GM12873 (cell line): ENCODE data around the gene LRMDA.

ENCODE experiments used
- TF ChIP-seq, protein P1 (sequence below): IDR thresholded peaks from 2 replicates; pipeline ENCODE4 v1.5.1; 2012; ENCODE audit warnings: low read depth, mild to moderate bottlenecking, moderate library complexity, low read length, control low read depth; ENCODE audit not compliant: insufficient read depth; ENCODE audit errors: missing control alignments

LRMDA gene

DNA sequence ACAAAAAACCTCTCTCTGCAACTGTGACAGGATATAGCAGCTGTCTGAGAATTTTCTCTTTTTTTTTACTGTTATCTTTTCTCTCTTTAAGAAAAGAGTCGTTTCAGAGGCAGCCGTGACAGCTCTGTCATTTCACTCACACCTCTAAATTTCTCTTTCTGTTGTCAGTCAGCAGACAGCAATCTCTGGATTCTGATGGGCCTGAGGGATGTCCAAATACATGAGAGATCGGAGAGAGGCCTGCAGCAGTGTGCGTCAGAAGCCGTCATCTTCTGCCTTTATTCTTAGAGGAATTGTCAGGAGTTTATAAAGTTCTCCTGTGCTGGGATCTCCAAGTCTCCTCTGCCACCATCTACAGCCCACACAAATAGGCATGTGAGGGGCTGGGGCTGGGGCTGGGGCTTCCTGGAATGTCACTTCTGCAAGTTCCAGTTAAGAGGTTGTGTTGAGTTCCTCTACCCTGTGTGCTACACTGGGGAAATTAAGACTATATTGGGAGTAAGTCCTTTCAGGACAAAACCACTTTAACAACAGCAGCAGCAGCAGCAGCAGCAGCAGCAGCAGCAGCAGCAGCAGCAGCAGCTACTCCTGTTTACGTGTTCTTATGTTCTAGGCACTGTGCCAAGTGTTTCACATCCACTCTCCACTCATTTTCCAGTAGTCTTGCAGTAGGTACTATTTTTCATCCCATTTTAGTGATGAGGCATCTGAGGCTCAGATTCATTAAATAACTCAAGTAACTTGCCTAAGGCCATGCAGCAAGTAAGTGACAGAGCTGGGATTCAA, 541.3 kb downstream of the LRMDA start:
- TF ChIP-seq, protein P1, sequence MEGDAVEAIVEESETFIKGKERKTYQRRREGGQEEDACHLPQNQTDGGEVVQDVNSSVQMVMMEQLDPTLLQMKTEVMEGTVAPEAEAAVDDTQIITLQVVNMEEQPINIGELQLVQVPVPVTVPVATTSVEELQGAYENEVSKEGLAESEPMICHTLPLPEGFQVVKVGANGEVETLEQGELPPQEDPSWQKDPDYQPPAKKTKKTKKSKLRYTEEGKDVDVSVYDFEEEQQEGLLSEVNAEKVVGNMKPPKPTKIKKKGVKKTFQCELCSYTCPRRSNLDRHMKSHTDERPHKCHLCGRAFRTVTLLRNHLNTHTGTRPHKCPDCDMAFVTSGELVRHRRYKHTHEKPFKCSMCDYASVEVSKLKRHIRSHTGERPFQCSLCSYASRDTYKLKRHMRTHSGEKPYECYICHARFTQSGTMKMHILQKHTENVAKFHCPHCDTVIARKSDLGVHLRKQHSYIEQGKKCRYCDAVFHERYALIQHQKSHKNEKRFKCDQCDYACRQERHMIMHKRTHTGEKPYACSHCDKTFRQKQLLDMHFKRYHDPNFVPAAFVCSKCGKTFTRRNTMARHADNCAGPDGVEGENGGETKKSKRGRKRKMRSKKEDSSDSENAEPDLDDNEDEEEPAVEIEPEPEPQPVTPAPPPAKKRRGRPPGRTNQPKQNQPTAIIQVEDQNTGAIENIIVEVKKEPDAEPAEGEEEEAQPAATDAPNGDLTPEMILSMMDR: no peak

DNA sequence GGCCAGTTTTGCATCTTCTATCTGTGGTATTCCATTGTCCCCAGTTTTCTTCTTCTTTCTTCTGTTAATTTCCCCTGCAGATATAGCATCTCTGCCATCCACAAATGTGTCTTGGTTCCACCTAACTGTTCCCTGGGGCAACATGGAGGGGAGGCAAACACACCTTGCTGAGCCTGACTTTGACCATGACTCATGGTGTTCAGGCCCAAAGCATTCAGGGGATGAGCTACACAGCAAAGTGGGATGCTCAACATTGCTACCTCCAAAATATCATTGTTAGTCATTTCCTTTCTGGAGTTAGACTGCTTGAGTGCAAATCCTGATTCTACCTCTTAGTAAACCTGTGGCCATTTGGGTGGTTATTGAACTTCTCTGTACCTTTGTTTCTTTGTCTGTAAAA, 542.7 kb downstream of the LRMDA start:
- TF ChIP-seq, protein P1: no peak

DNA sequence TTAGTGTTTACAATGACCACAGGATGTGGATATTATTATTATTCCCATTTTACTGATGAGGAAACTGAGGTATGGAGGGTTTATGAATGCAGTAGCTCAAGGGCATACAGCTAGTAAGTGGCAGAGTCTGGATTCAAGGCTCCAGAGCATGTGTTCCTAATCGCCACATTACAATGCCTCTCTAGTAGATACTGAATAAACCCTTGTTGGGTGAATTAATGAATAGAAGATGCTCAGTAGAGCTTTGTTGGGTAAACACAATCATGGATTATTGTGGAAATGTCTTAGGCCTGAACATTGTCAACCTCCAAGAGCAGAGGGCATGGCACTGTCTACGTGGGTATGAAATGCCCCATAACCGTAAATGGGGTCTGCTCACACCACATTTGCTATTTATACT, 545.3 kb downstream of the LRMDA start:
- TF ChIP-seq, protein P1: no peak

DNA sequence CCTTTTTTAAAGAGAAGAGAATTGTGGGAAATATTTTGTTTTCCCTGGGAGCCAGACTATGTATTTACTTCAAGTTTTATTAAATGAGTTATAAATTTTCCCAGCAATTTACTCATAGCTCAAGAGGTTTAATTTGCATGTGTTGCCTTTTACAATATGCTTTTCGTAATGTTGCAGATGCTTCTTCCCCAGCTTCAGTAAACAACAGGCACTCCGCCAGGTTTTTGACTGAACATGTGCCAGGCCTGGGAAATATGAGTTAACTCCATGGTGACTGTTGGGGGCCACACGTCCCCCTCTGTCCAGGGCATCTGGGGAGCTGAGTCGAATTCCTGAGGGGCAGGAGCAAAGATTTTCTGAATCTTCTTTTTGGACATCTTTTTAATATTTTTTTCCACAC, 545.7 kb downstream of the LRMDA start:
- TF ChIP-seq, protein P1: no peak

DNA sequence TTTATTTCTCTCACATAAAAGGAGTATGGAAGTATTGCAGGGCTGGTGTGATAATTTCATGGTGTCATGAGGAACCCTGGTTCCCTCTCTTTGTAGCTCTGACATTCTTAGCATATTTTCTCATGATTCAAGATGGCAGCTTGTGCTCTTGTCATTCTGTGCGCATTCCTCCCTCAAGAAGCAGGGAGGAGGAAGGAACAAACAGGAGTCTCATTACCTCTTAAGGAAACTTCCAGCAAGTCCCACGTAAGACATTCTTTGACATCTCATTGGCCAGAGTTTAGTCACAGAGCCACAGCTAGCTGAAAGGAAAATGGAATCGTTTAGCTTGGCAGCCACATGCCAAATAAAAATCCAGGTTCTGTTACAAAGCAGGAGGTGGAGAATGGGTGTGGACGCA, 546.8 kb downstream of the LRMDA start:
- TF ChIP-seq, protein P1: no peak

DNA sequence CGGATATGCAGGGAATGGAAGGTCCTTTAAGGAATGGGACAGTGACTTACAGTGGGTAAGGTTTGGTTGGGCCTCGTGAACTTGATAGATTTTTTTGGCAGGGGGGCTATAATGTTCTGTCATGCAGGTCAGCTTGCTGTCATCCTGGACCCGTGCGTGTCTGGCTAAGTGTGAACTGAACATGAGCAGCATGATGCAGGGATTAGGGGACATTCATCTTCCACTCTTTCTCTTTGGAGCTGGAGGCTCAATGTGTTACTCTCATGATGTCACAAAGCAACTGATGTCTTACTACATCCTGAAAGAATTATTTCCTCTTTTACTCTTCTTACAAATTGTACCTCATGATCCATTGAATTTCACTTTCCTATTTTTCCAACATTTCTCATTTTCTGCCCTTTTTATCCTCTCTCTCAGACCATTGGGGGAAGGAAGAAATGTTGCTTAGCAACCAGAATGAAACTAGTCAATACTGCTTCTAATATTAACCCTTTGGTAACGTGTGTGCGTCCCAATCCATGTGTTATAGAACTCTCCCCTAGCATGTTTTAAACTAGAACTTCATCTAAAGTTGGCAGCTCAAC, 549.1 kb downstream of the LRMDA start:
- TF ChIP-seq, protein P1: no peak

DNA sequence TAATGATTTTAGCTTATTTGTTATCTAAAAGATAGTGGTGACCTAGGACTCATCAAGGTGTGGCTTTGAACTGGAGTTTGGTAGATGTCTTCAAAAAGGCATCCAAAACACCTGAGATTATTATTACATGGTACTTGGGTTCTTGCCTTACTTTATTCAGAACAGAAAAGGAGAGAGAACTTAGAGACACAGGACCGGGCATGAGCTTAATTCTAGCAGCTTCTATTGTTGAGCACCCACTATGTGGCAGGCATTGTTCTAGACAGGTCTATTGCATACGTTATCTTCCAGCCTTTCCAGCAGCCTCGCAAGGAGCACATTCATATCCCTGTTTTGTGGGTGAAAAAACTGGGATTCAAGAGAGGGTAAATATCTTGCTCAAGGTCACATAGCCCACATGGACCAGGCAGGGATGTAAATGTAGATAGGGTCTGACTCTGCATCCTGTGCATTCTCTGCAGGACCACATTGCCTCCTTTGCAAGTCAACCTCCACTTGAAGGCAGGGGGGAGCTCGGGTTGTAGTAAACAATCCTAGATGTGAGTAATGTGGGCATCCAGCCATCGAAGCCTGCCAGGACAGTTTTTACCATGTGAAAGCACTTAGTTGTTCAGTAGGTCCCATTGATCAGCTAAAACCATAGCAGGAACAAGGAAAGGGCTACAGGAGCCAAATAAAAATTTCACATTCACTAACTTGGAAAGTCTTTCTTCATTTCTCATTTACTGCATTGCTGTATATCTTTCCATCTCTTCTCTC, 551.4 kb downstream of the LRMDA start:
- TF ChIP-seq, protein P1: no peak
